GM23338 (cell line): ENCODE data around the gene USP24. TPM values are rescaled to one million over a fixed set of nuclear protein-coding genes. Genes with fewer than 3 reads are reported as not detected.

Source experiments
- ATAC-seq: fragments of 200-7000 bp; cut with Tn5 transposase; 3 replicates; pipeline ENCODE4 v1.9.1; 2020
- DNase-seq: peaks from one replicate; pipeline ENCODE4 v3.0.0-alpha.2; 2015; ENCODE audit warnings: low spot score
- H2AFZ ChIP-seq: fragments of 200-600 bp; sonication (generic); 2 replicates; pipeline ENCODE4 v1.8.0; 2016; ENCODE audit warnings: antibody characterized with exemption, mild to moderate bottlenecking, moderate library complexity
- H3F3A ChIP-seq: fragments of 200-600 bp; sonication (generic); replicated peaks from 2 replicates; pipeline ENCODE4 v1.8.0; 2017; ENCODE audit warnings: antibody characterized with exemption, mixed run types, low read depth
- H3K27ac ChIP-seq: fragments of 200-600 bp; sonication (generic); 2 replicates; pipeline ENCODE4 v1.6.1; 2016; ENCODE audit warnings: low read depth
- H3K27me3 ChIP-seq: fragments of 200-600 bp; sonication (generic); 2 replicates; pipeline ENCODE4 v1.8.0; 2016; ENCODE audit warnings: mild to moderate bottlenecking, mixed run types, moderate library complexity; ENCODE audit not compliant: insufficient read depth
- H3K36me3 ChIP-seq: fragments of 200-600 bp; sonication (generic); 2 replicates; pipeline ENCODE4 v1.8.0; 2016; ENCODE audit warnings: mild to moderate bottlenecking; ENCODE audit not compliant: insufficient read depth
- H3K4me1 ChIP-seq: fragments of 200-600 bp; sonication (generic); 2 replicates; pipeline ENCODE4 v1.8.0; 2016; ENCODE audit warnings: mild to moderate bottlenecking, moderate library complexity; ENCODE audit not compliant: insufficient read depth
- H3K4me2 ChIP-seq: fragments of 200-600 bp; sonication (generic); 2 replicates; pipeline ENCODE4 v1.7.1; 2017; ENCODE audit warnings: mixed run types
- H3K4me3 ChIP-seq: fragments of 200-600 bp; sonication (generic); 2 replicates; pipeline ENCODE4 v1.6.1; 2016; ENCODE audit warnings: mixed run types
- H3K79me2 ChIP-seq: fragments of 200-600 bp; sonication (generic); replicated peaks from 2 replicates; pipeline ENCODE4 v1.8.0; 2017; ENCODE audit warnings: mild to moderate bottlenecking; ENCODE audit not compliant: insufficient read depth
- H3K9me2 ChIP-seq: fragments of 200-600 bp; sonication (generic); 2 replicates; pipeline ENCODE4 v1.8.0; 2017; ENCODE audit not compliant: insufficient read depth
- H4K20me1 ChIP-seq: fragments of 200-600 bp; sonication (generic); replicated peaks from 2 replicates; pipeline ENCODE4 v1.8.0; 2017; ENCODE audit warnings: mild to moderate bottlenecking; ENCODE audit not compliant: insufficient read depth
- H3K27ac Mint-ChIP-seq: 2 replicates; pipeline ENCODE4 v1.8.0; 2020; ENCODE audit warnings: inconsistent platforms, mild to moderate bottlenecking, moderate library complexity, mixed read lengths
- H3K27me3 Mint-ChIP-seq: 3 replicates; pipeline ENCODE4 v1.8.0; 2022; ENCODE audit warnings: low read depth, mild to moderate bottlenecking, moderate library complexity, mixed read lengths, inconsistent platforms; ENCODE audit not compliant: insufficient read depth, poor library complexity
- H3K36me3 Mint-ChIP-seq: 3 replicates; pipeline ENCODE4 v1.8.0; 2021; ENCODE audit warnings: low read depth, mild to moderate bottlenecking, inconsistent platforms, moderate library complexity, mixed read lengths
- H3K4me1 Mint-ChIP-seq: 3 replicates; pipeline ENCODE4 v1.8.0; 2020; ENCODE audit warnings: mild to moderate bottlenecking, inconsistent platforms, mixed read lengths
- H3K4me3 Mint-ChIP-seq: 3 replicates; pipeline ENCODE4 v1.8.0; 2021; ENCODE audit warnings: moderate library complexity, mild to moderate bottlenecking, inconsistent platforms, mixed read lengths
- H3K9me3 Mint-ChIP-seq: 3 replicates; pipeline ENCODE4 v1.8.0; 2020; ENCODE audit warnings: moderate library complexity, mild to moderate bottlenecking, inconsistent platforms, mixed read lengths
- CREB1 ChIP-seq: fragments of 250-450 bp; sonication (Bioruptor Pico); IDR thresholded peaks from 2 replicates; pipeline ENCODE4 v1.5.0; 2020; ENCODE audit warnings: low read depth, mild to moderate bottlenecking, moderate library complexity
- ETS1 ChIP-seq: IDR thresholded peaks from 2 replicates; pipeline ENCODE4 v1.6.1; 2016; ENCODE audit warnings: antibody characterized with exemption
- EZH2 ChIP-seq: fragments of 200-600 bp; sonication (generic); IDR thresholded peaks from one replicate; pipeline ENCODE4 v1.8.0; 2017; ENCODE audit warnings: antibody characterized with exemption, mild to moderate bottlenecking, low read depth; ENCODE audit not compliant: unreplicated experiment
- EZH2phosphoT487 ChIP-seq: fragments of 200-600 bp; sonication (generic); IDR thresholded peaks from one replicate; pipeline ENCODE4 v1.8.1; 2018; ENCODE audit warnings: antibody characterized with exemption; ENCODE audit not compliant: unreplicated experiment
- JUNB ChIP-seq: IDR thresholded peaks from one replicate; pipeline ENCODE4 v1.6.1; 2016; ENCODE audit warnings: antibody characterized with exemption; ENCODE audit not compliant: unreplicated experiment
- NANOG ChIP-seq: IDR thresholded peaks from 2 replicates; pipeline ENCODE4 v1.6.1; 2016; ENCODE audit warnings: antibody characterized with exemption, borderline replicate concordance
- POLR2AphosphoS5 ChIP-seq: IDR thresholded peaks from 2 replicates; pipeline ENCODE4 v1.6.1; 2016; ENCODE audit warnings: antibody characterized with exemption, low read depth
- STAT1 ChIP-seq: IDR thresholded peaks from one replicate; pipeline ENCODE4 v1.6.1; 2016; ENCODE audit warnings: antibody characterized with exemption; ENCODE audit not compliant: unreplicated experiment
- ZNF114 ChIP-seq: fragments of 250-450 bp; sonication (Bioruptor Pico); IDR thresholded peaks from 2 replicates; pipeline ENCODE4 v1.5.0; 2020; ENCODE audit warnings: mild to moderate bottlenecking, moderate library complexity
- ZNF331 ChIP-seq: fragments of 250-450 bp; sonication (Bioruptor Pico); IDR thresholded peaks from 2 replicates; pipeline ENCODE4 v1.5.0; 2020; ENCODE audit warnings: low read depth, mild to moderate bottlenecking, moderate library complexity
- ZNF462 ChIP-seq: fragments of 250-450 bp; sonication (Bioruptor Pico); IDR thresholded peaks from 2 replicates; pipeline ENCODE4 v1.5.0; 2020; ENCODE audit warnings: mild to moderate bottlenecking, moderate library complexity
- polyA plus RNA-seq: library from polyadenylated mRNA; unstranded; fragments of >200 nt; fragmentation: Nextera tagmentation; extraction: Ambion mirVana; gene quantifications from 2 replicates; pipeline ENCODE4 v1.2.1, GENCODE V29; 2016
- total RNA-seq: library from RNA; depleted of rRNA; stranded (reverse); fragments of >200 nt; shearing (Covaris generic); gene quantifications from 2 replicates; pipeline ENCODE4 v1.2.3, GENCODE V29; 2014
- TF ChIP-seq, protein P1 (sequence below), 2 experiments: fragments of 200-600 bp in 1 of 2; sonication (generic) in 1 of 2; conservative IDR thresholded peaks; 2 replicates each; pipeline versions ENCODE4 v1.5.1 to v1.6.1; 2016 to 2017; ENCODE audit warnings: antibody characterized with exemption in 2 of 2, low read depth in 2 of 2, mild to moderate bottlenecking in 2 of 2, moderate library complexity in 1 of 2

The USP24 gene
- total and polyA plus RNA-seq, 2 experiments from 2014 or later = 12.1 to 32.6 TPM

DNA sequence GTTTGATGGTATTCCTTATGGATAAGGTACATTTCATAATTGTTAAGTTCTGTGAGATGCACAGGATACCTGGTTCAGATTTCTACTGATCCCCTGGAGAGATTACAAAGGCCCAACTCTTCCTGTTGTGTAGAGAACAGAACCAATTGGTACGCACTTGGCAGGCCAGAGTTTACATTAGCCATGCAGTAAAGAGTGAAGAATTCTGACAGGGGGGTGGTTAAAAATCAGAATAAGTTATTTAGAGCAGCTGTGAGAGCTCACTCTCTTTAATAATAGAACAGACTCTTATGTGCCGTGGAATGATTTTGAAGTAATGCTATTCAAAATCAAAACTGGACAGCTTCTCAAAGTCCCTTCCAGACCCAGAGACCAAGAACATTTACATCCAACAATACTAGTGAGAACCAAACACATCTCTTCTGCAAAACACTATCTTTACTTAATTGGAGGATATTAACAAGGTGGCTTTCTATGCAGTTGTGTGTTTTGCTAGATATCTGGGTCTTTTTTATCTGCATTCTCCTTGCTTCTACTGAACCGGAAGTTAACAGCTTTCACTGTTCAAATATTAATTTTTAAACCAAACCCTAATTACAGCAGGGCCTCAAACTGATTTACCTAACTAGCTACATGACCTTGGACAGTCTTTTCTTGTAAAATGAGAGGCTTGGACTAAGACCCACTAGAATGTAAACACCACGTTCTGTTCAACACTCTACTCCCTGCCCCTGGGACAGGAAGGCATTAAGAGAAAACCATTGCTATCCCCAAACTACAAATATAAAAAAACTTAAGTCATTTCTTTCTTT is 4.0 kb downstream of the USP24 start:
- Mint-ChIP-seq H3K27me3 (peaks cover 17% of the 10 kb centered on the region), H3K4me1 (peaks cover 55% of the 10 kb centered on the region), H3K4me3 (no peak overlapping the region), H3K9me3 (no peaks in the 10 kb centered on the region; the same call in 2 of the 3 replicates), H3K27ac (no peak overlapping the region), H3K36me3 (peaks cover 5% of the 10 kb centered on the region; the same call in 1 of the 3 replicates)
- DNase-seq (no peak), ATAC-seq (no peak)
- TF ChIP-seq CREB1 (CRISPR knock-in tag) (no peak), EZH2 (no peak), ZNF462 (CRISPR knock-in tag) (no peak), ZNF331 (CRISPR knock-in tag) (no peak), NANOG (no peak), STAT1 (no peak), ETS1 (no peak), JUNB (no peak), EZH2phosphoT487 (no peak), POLR2AphosphoS5 (no peak), ZNF114 (CRISPR knock-in tag) (no peak)
- TF ChIP-seq, protein P1, sequence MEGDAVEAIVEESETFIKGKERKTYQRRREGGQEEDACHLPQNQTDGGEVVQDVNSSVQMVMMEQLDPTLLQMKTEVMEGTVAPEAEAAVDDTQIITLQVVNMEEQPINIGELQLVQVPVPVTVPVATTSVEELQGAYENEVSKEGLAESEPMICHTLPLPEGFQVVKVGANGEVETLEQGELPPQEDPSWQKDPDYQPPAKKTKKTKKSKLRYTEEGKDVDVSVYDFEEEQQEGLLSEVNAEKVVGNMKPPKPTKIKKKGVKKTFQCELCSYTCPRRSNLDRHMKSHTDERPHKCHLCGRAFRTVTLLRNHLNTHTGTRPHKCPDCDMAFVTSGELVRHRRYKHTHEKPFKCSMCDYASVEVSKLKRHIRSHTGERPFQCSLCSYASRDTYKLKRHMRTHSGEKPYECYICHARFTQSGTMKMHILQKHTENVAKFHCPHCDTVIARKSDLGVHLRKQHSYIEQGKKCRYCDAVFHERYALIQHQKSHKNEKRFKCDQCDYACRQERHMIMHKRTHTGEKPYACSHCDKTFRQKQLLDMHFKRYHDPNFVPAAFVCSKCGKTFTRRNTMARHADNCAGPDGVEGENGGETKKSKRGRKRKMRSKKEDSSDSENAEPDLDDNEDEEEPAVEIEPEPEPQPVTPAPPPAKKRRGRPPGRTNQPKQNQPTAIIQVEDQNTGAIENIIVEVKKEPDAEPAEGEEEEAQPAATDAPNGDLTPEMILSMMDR (conservative IDR thresholded peaks at IDR 0.05; ENCODE audit: low read depth in 2 of 2) = no peak
- Histone ChIP-seq H3K9me2 (no peaks in the 10 kb centered on the region), H3K36me3 (no peaks in the 10 kb centered on the region), H2AFZ (no peak overlapping the region), H4K20me1 (peaks cover 12% of the 10 kb centered on the region; the same call in 1 of the 2 replicates), H3K79me2 (peaks cover 82% of the 10 kb centered on the region), H3K4me1 (peaks cover 28% of the 10 kb centered on the region), H3F3A (no peaks in the 10 kb centered on the region), H3K4me2 (peak overlapping the region; percentile 84), H3K27me3 (peaks cover 4% of the 10 kb centered on the region; the same call in 1 of the 2 replicates), H3K27ac (no peak overlapping the region), H3K4me3 (no peak overlapping the region)
